ENCODE data around the gene GPI.
"Not testable (repeated sequence)": the region's sequence is repeated elsewhere in the genome, so short reads cannot be mapped to it uniquely, and the experiment has no call there.

GPI gene

GRCh38 chr19:34366738-34367623, 2.0 kb downstream of the GPI start:
- no peak for DNase-seq (ENCODE audit: low read depth in 1 of 2, low spot score in 1 of 2)

GRCh38 chr19:34367624-34367957, 2.6 kb downstream of the GPI start:
- DNase-seq (ENCODE audit: low read depth in 1 of 2, low spot score in 1 of 2) = no peak

- no peak for DNase-seq (ENCODE audit: low read depth in 1 of 2, low spot score in 1 of 2)
Observed at GRCh38 chr19:34368338-34368737, 3.3 kb downstream of the GPI start.

DNA sequence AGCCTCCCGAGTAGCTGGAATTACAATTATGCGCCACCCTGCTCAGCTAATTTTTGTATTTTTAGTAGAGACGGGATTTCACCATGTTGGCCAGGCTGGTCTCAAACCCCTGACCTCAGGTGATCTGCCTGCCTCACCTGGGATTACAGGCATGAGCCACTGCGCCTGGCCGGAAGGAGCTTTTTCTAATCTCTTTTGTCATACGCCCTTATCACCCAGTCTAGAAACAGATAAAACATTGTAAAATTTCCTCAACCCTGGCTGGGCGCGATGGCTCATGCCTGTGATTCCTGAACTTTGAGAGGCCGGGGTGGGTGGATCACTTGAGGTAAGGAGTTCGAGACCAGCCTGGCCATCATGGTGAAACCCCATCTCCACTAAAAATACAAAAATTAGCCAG, 4.2 kb downstream of the GPI start:
- DNase-seq (ENCODE audit: low read depth in 1 of 2, low spot score in 1 of 2) = not testable (repeated sequence)

DNA sequence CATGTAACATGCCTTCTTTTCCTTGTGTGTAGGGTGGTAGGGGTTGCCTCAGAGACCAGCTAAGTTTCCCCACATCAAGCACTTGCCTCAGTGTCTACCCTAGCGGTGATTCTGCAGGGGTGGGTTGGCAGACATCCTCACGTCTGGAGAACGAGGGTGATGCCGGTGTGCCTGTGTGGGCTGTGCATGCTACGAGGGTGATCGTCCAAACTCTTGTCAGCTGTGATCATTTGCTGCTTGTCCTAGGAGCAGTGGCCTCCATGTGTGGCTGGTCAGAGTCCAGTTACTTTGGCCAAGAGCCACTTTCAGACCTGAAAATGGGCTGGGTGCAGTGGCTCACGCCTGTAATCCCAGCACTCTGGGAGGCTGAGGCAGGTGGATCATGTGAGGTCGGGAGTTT, 5.1 kb downstream of the GPI start:
- no peak for DNase-seq (ENCODE audit: low read depth in 1 of 2, low spot score in 1 of 2)

DNA sequence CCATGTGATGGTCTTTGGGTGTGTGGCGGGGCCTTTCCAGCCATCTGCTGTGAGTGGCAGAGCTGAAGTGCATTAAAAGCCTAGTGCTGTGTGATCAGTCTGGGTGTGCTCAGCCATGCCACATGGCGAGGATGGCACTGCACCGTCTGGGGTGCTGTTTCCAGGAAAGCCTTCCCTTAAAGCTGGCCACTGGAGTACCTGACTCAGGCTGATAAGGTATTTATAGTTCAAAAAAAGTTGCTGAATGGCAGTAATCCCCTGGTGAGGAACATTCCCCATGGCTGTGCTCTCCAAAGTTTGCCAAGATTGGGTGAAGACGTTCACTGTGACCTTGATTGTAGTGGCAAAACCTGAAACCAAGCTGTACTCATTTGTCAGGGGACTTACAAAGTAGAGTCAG, 6.0 kb downstream of the GPI start:
- no peak for DNase-seq (ENCODE audit: low read depth in 1 of 2, low spot score in 1 of 2)

DNA sequence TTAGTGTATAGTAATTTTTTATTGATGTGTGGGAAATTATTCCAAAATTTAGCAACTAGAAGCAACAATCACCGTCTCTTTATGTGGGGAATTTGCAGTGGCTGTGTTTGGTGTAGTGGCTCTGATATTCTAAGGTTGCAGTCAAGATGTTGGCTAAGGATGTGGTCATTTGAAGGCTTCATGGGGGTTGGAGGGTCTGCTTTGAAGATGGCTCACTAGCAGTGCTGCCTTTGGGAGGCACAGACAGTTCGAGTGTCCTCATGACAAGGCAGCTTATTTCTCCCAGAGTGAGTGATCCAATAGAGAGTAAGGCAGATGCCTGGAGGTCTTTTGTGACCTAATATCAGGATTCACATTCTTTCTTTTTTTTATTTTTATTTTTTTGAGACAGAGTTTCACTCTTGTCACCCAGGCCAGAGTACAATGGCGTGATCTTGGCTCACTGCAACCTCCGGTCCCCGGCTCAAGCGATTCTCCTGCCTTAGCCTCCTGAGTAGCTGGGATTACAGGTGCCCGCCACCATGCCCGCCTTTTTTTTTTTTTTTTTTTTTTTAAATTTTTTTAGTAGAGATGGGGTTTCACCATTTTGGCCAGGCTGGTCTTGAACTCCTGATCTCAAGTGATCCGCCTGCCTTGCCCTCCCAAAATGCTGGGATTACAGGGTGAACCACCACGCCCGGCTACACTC, 8.7 kb downstream of the GPI start:
- DNase-seq (ENCODE audit: low read depth in 1 of 2, low spot score in 1 of 2) = no peak

GRCh38 chr19:34375598-34375997, 10.6 kb downstream of the GPI start:
- DNase-seq (ENCODE audit: low read depth in 1 of 2, low spot score in 1 of 2) = no peak

- DNase-seq (ENCODE audit: low read depth in 1 of 2, low spot score in 1 of 2) = no peak
Observed at GRCh38 chr19:34380639-34381241, 15.7 kb downstream of the GPI start.

GRCh38 chr19:34381399-34382251, 16.6 kb downstream of the GPI start:
- DNase-seq (ENCODE audit: low read depth in 1 of 2, low spot score in 1 of 2) = no peak

- no peak for DNase-seq (ENCODE audit: low read depth in 1 of 2, low spot score in 1 of 2)
Observed at GRCh38 chr19:34382471-34382870, 17.5 kb downstream of the GPI start.

GRCh38 chr19:34383599-34383998, 18.6 kb downstream of the GPI start:
- no peak for DNase-seq (ENCODE audit: low read depth in 1 of 2, low spot score in 1 of 2)

- DNase-seq (ENCODE audit: low read depth in 1 of 2, low spot score in 1 of 2) = no peak
Observed at GRCh38 chr19:34386645-34387445, 21.8 kb downstream of the GPI start.

DNA sequence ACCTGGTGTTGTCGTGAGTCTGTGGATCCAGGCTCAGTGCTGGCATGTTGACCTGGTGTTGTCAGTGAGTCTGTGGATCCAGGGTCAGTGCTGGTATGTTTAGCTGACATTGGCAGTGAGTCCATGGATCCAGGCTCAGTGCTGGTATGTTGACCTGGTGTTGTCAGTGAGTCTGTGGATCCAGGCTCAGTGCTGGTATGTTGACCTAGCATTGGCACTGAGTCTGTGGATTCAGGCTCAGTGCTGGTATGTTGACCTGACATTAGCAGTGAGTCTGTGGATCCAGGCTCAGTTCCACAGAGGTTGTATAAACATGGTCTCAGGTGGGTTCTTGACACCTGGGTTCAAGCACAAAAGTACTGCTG, 22.4 kb downstream of the GPI start:
- DNase-seq (ENCODE audit: low read depth in 1 of 2, low spot score in 1 of 2) = no peak

DNA sequence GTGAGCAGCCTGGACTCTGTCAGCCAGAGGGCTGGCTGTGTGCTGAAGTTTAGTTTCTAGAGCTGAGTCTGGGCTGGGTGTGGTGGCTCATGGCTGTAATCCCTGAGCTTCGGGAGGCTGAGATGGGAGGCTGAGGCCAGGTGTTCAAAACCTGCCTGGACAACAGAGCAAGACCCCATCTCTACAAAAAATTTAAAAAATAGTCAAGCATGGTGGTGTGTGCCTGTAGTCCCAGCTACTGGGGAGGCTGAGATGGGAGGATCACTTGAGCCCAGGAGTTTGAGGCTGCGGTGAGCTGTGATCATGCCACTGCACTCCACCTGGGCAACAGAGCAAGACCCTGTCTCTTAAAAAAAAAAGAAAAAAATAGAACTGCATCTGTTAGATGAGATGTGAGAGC, 23.7 kb downstream of the GPI start:
- DNase-seq (ENCODE audit: low read depth in 1 of 2, low spot score in 1 of 2) = not testable (repeated sequence)

DNA sequence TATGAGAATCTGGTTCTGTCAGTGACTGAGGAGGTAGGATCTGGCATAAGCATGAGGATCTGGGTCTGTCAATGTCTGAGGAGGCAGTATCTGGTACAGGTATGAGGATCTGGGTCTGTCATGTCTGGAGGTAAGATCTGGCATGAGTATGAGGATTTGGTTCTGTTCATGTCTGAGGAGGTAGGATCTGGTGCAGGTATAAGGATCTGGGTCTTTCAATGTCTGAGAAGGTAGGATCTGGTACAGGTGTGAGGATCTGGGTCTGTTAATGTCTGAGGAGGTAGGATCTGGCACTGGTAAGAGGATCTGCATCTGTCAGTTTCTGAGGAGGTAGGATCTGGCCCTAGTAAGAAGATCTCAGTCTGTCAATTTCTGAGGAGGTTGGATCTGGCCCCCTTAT, 26.8 kb downstream of the GPI start:
- no peak for DNase-seq (ENCODE audit: low read depth in 1 of 2, low spot score in 1 of 2)

GRCh38 chr19:34393031-34393430, 28.0 kb downstream of the GPI start:
- no peak for DNase-seq (ENCODE audit: low read depth in 1 of 2, low spot score in 1 of 2)

- DNase-seq (ENCODE audit: low read depth in 1 of 2, low spot score in 1 of 2) = no peak
Observed at GRCh38 chr19:34393629-34394028, 28.6 kb downstream of the GPI start.

- no peak for DNase-seq (ENCODE audit: low read depth in 1 of 2, low spot score in 1 of 2)
Observed at GRCh38 chr19:34397853-34398252, 32.9 kb downstream of the GPI start.

DNA sequence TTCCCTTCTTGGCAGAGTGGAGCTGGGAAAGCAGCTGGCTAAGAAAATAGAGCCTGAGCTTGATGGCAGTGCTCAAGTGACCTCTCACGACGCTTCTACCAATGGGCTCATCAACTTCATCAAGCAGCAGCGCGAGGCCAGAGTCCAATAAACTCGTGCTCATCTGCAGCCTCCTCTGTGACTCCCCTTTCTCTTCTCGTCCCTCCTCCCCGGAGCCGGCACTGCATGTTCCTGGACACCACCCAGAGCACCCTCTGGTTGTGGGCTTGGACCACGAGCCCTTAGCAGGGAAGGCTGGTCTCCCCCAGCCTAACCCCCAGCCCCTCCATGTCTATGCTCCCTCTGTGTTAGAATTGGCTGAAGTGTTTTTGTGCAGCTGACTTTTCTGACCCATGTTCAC, 34.9 kb downstream of the GPI start:
- no peak for DNase-seq (ENCODE audit: low read depth in 1 of 2, low spot score in 1 of 2)

- DNase-seq (ENCODE audit: low read depth in 1 of 2, low spot score in 1 of 2) = not testable (repeated sequence)
Observed at GRCh38 chr19:34400844-34401243, 35.8 kb downstream of the GPI start.

Measured in stimulated activated CD4-positive, alpha-beta T cell treated with anti-CD3 and anti-CD28 coated beads, Interleukin-15, amount 100 ng/mL, for 1 hour (primary cell).